NCI-H128 (cell line): ENCODE measurements around the gene WDR18.

ENCODE experiments used
- DNase-seq: peaks from one replicate; lab custom pipeline; 2025; ENCODE audit not compliant: unreplicated experiment; lab: John Stamatoyannopoulos, UW

Gene WDR18

GRCh38 chr19:991174-991931 is 7.2 kb downstream of the WDR18 start:
- no peak for DNase-seq

DNA sequence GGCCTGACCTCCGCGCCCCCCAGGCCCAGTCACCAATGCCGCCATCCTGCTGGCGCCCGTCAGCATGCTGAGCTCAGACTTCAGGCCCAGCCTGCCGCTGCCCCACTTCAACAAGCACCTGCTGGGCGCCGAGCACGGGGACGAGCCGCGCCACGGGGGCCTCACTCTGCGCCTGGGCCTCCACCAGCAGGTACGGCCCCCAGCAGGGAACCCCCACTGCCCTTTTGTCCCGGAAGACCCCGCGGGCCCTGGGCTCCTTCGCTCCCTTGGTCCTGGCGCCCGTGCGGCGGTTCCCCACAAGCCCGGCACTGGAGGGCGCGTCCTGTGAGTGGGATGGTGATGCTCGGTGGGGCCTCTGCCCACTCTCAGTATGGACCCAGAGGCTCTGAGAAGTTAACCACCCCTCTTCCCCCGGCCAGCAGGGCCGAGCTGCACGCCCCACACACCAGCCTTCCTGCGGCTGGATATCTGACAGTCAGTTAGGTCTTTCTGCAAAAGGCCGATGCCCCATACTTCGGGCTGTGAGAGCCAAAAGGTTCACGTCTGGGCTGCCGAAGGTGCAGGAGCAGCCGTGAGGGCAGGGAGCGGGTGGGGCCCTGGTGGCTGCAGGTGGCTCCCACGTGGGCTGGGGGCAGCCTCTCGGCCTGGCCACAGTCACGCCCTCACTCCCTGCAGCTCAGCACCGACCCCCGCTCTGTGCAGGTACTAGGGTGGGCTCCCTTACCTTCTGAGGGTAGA is 8.0 kb downstream of the WDR18 start:
- DNase-seq = no peak

DNA sequence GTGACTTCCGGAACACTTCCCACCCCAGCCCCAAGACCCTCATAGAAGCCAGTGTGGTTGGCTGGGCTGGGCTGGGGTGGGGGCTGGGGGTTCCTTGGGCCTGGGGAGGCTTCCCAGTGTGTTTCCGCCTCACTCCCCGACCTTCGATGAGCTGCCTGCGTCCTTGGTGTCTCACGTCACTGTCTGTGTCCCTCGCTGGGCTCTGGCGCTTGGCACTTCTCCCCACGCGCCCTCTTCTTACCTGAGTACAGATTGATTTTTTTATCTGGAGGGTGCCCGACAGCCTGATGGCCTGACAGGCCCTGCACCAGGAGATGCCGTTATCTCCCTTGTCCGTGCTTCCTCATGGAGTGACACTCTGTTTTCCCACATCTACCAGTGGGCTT is 8.5 kb downstream of the WDR18 start:
- DNase-seq = no peak

- no peak for DNase-seq
Measured at GRCh38 chr19:993361-993830, 9.3 kb downstream of the WDR18 start.

- no peak for DNase-seq
Measured at GRCh38 chr19:993831-994393, 9.8 kb downstream of the WDR18 start.

GRCh38 chr19:994516-994915 is 10.4 kb downstream of the WDR18 start:
- DNase-seq = no peak

GRCh38 chr19:995051-995827 is 11.1 kb downstream of the WDR18 start:
- DNase-seq = no peak

- no peak for DNase-seq
Measured at GRCh38 chr19:996051-996838, 12.1 kb downstream of the WDR18 start.

DNA sequence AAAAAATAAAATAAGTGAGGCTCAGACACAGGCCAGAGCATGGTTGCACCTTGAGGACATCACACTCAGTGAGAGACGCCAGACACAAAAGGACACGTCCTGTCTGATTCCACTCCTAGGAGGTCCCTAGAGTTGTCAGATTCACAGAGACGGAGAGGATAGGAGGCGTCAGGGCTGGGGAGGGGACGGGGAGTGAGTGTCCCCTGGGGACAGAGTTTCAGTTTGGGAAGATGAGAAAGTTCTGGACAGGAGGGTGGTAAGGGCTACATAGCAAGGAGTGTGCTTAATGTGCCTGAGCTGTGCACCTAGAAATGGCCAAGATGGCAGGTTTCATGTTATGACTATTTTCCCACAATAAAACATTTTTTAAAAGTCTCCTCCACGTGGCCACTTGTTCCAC is 13.9 kb downstream of the WDR18 start:
- no peak for DNase-seq

- no peak for DNase-seq
Measured at GRCh38 chr19:999379-999719, 15.2 kb downstream of the WDR18 start.

- no peak for DNase-seq
Measured at GRCh38 chr19:1000095-1000494, 15.9 kb downstream of the WDR18 start, which contains the start of gene GRIN3B. GRIN3B (plus strand) TSS chr19:1000419; CDS start chr19:1000438, 19 bp downstream.

- DNase-seq = no peak
Measured at GRCh38 chr19:1000591-1001537, 16.7 kb downstream of the WDR18 start.

- peak; percentile 23 for DNase-seq
Measured at GRCh38 chr19:1001538-1002166, 17.5 kb downstream of the WDR18 start.

DNA sequence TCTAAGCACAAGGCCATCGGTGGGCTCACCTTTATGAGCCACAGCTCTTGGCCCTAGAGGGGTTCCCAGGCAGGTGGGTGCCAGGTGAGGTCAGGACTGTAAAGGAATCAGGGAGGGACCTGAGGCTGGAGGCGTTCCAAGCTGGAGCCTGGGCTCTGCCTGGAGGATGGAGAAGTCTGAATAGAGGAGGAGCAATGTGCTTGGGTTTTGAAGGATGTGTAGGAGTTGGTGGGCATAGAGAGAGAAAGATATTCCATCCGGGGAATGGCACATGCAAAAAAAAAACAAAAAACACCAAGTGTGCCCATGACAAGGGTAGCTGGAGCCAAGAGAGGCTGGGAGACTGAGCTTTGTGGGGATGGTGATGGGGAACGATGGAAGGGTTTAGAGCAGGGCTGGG is 18.5 kb downstream of the WDR18 start:
- no peak for DNase-seq

DNA sequence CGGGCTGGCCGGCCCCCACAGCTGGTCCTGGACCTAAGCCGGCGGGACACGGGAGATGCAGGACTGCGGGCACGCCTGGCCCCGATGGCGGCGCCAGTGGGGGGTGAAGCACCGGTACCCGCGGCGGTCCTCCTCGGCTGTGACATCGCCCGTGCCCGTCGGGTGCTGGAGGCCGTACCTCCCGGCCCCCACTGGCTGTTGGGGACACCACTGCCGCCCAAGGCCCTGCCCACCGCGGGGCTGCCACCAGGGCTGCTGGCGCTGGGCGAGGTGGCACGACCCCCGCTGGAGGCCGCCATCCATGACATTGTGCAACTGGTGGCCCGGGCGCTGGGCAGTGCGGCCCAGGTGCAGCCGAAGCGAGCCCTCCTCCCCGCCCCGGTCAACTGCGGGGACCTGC is 19.1 kb downstream of the WDR18 start:
- no peak for DNase-seq

DNA sequence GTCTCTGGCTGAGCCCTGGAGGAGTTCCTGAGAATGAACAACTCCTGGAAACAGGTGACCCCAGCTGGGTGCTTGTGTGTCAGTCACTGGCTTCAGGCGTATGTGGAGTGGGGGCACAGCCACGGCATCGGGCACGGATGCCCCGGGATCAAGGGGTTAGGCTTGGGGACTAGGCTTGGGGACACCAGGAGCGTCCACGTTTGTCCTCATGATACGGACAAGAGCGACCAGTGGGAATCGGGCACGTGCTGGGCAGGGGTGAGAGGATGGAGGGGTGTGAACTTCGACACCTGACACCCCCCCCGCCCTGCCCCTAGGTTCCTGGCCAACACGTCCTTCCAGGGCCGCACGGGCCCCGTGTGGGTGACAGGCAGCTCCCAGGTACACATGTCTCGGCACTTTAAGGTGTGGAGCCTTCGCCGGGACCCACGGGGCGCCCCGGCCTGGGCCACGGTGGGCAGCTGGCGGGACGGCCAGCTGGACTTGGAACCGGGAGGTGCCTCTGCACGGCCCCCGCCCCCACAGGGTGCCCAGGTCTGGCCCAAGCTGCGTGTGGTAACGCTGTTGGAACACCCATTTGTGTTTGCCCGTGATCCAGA is 20.2 kb downstream of the WDR18 start:
- DNase-seq = no peak

- DNase-seq = no peak
Measured at GRCh38 chr19:1004803-1005664, 20.9 kb downstream of the WDR18 start.
